Measurements from ENCODE around the gene C1orf146.
"Not testable (repeated sequence)": the region's sequence is repeated elsewhere in the genome, so short reads cannot be mapped to it uniquely, and the experiment has no call there.

The C1orf146 gene

DNA sequence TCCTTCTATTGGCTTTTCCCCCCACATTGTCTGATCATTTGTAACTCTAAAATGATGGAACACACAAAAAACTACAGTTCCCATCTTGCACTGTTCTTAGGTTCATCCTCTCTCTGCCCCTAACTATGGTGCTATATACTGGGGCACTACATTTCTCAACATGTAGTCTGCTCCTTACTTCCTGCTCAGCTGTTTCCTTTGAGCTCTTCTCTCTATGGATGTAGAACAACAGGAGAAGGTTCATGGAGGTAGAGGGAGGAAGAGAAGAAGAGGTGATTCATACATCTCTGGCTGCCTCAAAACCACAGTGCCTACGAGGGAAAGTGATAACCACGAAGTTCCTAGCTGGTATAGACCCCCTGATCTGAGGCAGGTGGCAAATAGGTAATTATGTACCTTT is 7.0 kb upstream of the C1orf146 start:
- Histone ChIP-seq H3K4me1 (ENCODE audit: control insufficient read depth, insufficient read depth, low read length) (no peaks in the 10 kb centered on the region), H3K4me3 (ENCODE audit: low read length in 2 of 2) (no peak overlapping the region), H3K9me3 (ENCODE audit: control insufficient read depth in 2 of 2, low read length in 2 of 2) (no peaks in the 10 kb centered on the region), H3K27ac (ENCODE audit: low read length) (no peak overlapping the region), H3K27me3 (ENCODE audit: control insufficient read depth in 1 of 2, insufficient read depth in 2 of 2, low read length in 2 of 2) (no peaks in the 10 kb centered on the region), H3K36me3 (ENCODE audit: control insufficient read depth in 2 of 2, insufficient read depth in 2 of 2, low read length in 2 of 2) (no peaks in the 10 kb centered on the region), H3K9ac (ENCODE audit: low read length in 2 of 2) (no peak overlapping the region)

DNA sequence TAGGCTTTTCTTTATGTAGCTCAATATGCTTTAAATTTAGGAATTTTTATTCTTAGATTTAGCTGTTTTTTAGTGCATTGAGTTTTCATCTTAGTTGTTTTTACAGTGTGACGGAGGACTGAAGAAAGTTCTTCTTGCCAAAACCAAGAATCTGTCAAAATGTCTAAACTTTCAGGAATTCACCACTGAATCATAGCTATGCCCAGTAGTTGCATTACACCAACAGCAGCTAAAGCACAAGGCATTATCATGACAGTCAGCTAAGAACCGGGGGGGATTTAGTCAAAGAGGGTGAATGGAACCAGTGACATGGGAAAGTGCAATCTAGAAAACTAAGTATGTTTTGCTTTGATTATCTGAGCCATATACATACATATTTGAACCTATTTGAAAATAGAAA is 6.5 kb upstream of the C1orf146 start:
- Histone ChIP-seq H3K9ac (ENCODE audit: low read length in 2 of 2) (no peak overlapping the region), H3K4me1 (ENCODE audit: control insufficient read depth, insufficient read depth, low read length) (no peaks in the 10 kb centered on the region), H3K27me3 (ENCODE audit: control insufficient read depth in 1 of 2, insufficient read depth in 2 of 2, low read length in 2 of 2) (no peaks in the 10 kb centered on the region), H3K9me3 (ENCODE audit: control insufficient read depth in 2 of 2, low read length in 2 of 2) (no peaks in the 10 kb centered on the region), H3K27ac (ENCODE audit: low read length) (no peak overlapping the region), H3K4me3 (ENCODE audit: low read length in 2 of 2) (no peak overlapping the region), H3K36me3 (ENCODE audit: control insufficient read depth in 2 of 2, insufficient read depth in 2 of 2, low read length in 2 of 2) (no peaks in the 10 kb centered on the region)

DNA sequence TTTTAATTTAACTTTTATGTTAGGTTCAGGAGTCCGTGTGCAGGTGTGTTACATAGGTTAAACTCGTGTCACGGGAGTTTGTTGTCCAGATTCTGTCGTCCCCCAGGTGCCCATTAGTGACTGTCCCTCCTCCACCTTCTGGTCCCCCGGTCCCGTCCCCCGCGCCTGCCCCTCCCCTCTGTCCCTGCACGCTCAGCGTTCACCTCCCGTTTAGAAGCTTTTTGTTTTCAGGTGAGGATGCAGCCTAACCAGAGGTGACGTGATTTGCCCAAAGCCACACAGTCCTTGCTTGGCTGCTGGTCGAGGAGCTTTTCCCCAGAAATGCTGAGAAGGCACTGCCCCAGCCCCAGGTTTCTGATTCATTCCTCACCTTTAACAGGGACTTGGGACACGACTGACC is 844 bp downstream of the C1orf146 start:
- no peak overlapping the region for H3K27ac ChIP-seq (ENCODE audit: low read length)
- no peaks in the 10 kb centered on the region for H3K36me3 ChIP-seq (ENCODE audit: control insufficient read depth in 2 of 2, insufficient read depth in 2 of 2, low read length in 2 of 2)
- H3K27me3 ChIP-seq (ENCODE audit: control insufficient read depth in 1 of 2, insufficient read depth in 2 of 2, low read length in 2 of 2): no peaks in the 10 kb centered on the region
- H3K9ac ChIP-seq (ENCODE audit: low read length in 2 of 2): no peak overlapping the region
- no peaks in the 10 kb centered on the region for H3K4me1 ChIP-seq (ENCODE audit: control insufficient read depth, insufficient read depth, low read length)
- no peaks in the 10 kb centered on the region for H3K9me3 ChIP-seq (ENCODE audit: control insufficient read depth in 2 of 2, low read length in 2 of 2)
- H3K4me3 ChIP-seq (ENCODE audit: low read length in 2 of 2): no peak overlapping the region

DNA sequence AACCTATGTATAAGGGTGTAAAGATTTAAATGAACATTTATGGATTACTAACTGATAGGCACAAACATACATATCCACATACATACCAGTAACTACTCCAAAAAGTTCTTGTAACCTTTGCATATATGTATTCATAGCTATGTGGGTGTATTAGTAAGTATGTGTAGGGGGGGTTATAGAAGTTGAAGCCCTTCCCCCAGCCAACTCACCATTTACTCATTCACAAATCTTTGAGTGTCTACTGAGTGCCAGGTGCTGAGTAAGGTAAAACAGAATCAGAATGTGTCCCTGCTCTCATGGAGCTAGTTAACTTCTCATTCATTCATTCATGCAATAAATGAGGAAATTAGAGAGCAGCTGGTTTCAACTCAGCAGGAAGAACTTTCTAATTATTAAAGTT is 1.3 kb downstream of the C1orf146 start:
- Histone ChIP-seq H3K27me3 (ENCODE audit: control insufficient read depth in 1 of 2, insufficient read depth in 2 of 2, low read length in 2 of 2) (no peaks in the 10 kb centered on the region), H3K9ac (ENCODE audit: low read length in 2 of 2) (no peak overlapping the region), H3K4me1 (ENCODE audit: control insufficient read depth, insufficient read depth, low read length) (no peaks in the 10 kb centered on the region), H3K9me3 (ENCODE audit: control insufficient read depth in 2 of 2, low read length in 2 of 2) (no peaks in the 10 kb centered on the region), H3K4me3 (ENCODE audit: low read length in 2 of 2) (no peak overlapping the region), H3K36me3 (ENCODE audit: control insufficient read depth in 2 of 2, insufficient read depth in 2 of 2, low read length in 2 of 2) (no peaks in the 10 kb centered on the region), H3K27ac (ENCODE audit: low read length) (no peak overlapping the region)

DNA sequence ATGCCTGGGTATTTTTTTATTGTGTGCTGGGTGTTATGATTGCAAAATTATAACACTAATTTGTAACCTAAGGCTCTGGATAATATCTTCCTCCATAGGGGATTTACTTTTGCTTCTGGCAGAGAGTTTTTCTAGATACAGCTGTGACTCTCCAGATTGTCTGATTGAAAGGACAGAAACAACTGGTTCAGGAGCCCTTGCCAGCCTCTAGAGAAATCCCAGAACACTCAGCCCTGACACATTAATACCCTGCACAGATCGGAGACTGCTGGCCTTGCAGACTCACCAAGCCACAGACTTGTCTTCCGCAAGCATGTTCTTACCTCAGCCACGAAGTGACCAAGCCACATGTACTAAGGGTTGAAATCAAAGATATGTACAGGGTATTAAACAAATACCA is 10.7 kb downstream of the C1orf146 start:
- Histone ChIP-seq H3K9ac (ENCODE audit: low read length in 2 of 2) (no peak overlapping the region), H3K27me3 (ENCODE audit: control insufficient read depth in 1 of 2, insufficient read depth in 2 of 2, low read length in 2 of 2) (no peaks in the 10 kb centered on the region), H3K4me3 (ENCODE audit: low read length in 2 of 2) (no peak overlapping the region), H3K27ac (ENCODE audit: low read length) (no peak overlapping the region), H3K36me3 (ENCODE audit: control insufficient read depth in 2 of 2, insufficient read depth in 2 of 2, low read length in 2 of 2) (no peaks in the 10 kb centered on the region), H3K9me3 (ENCODE audit: control insufficient read depth in 2 of 2, low read length in 2 of 2) (no peaks in the 10 kb centered on the region), H3K4me1 (ENCODE audit: control insufficient read depth, insufficient read depth, low read length) (no peaks in the 10 kb centered on the region)

DNA sequence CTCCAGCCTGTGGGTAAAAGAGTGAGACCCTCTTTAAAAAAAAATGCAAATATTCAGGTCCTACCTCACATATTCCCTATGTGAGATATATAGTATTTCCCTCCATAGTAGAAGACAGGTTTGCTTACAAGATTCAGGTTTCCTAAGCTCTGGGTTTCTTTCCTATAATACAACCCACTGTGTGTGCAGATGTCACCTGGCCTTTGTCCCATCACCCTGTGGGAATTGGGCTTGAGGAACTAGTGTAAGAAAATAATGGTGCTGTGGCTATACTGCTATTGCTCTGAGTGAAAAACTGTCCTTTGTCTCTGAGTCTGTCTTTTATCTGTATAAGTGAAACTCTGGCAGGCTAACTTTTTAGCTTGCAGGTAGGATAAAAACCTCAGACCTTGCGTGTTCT is 13.0 kb downstream of the C1orf146 start:
- H3K27ac ChIP-seq (ENCODE audit: low read length): no peak overlapping the region
- no peaks in the 10 kb centered on the region for H3K9me3 ChIP-seq (ENCODE audit: control insufficient read depth in 2 of 2, low read length in 2 of 2)
- H3K4me1 ChIP-seq (ENCODE audit: control insufficient read depth, insufficient read depth, low read length): no peaks in the 10 kb centered on the region
- H3K27me3 ChIP-seq (ENCODE audit: control insufficient read depth in 1 of 2, insufficient read depth in 2 of 2, low read length in 2 of 2): no peaks in the 10 kb centered on the region
- H3K9ac ChIP-seq (ENCODE audit: low read length in 2 of 2): no peak overlapping the region
- no peaks in the 10 kb centered on the region for H3K36me3 ChIP-seq (ENCODE audit: control insufficient read depth in 2 of 2, insufficient read depth in 2 of 2, low read length in 2 of 2)
- H3K4me3 ChIP-seq (ENCODE audit: low read length in 2 of 2): no peak overlapping the region

DNA sequence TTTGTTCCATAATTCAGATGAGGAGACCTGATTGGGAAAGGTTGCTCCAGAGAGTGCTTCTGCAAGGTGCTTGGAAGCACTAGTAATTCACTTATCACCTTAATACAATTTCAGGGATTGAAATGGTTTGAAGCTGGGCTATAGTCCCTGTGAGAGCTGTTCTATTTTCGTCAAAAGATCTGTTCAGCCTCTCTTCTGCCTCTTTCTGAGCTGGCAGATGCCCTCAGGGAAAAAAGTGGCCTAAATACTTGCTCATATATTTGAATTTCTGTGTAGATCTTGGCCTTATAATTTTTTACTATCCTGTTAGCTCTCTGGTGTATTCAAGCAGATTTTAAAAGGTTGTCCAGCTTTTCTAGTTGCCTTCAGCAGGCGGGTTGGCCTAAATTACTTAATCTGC is 22.3 kb downstream of the C1orf146 start:
- Histone ChIP-seq H3K4me3 (ENCODE audit: low read length in 2 of 2) (no peak overlapping the region), H3K36me3 (ENCODE audit: control insufficient read depth in 2 of 2, insufficient read depth in 2 of 2, low read length in 2 of 2) (no peaks in the 10 kb centered on the region), H3K4me1 (ENCODE audit: control insufficient read depth, insufficient read depth, low read length) (no peaks in the 10 kb centered on the region), H3K27ac (ENCODE audit: low read length) (no peak overlapping the region), H3K27me3 (ENCODE audit: control insufficient read depth in 1 of 2, insufficient read depth in 2 of 2, low read length in 2 of 2) (no peaks in the 10 kb centered on the region), H3K9ac (ENCODE audit: low read length in 2 of 2) (no peak overlapping the region), H3K9me3 (ENCODE audit: control insufficient read depth in 2 of 2, low read length in 2 of 2) (no peaks in the 10 kb centered on the region)

DNA sequence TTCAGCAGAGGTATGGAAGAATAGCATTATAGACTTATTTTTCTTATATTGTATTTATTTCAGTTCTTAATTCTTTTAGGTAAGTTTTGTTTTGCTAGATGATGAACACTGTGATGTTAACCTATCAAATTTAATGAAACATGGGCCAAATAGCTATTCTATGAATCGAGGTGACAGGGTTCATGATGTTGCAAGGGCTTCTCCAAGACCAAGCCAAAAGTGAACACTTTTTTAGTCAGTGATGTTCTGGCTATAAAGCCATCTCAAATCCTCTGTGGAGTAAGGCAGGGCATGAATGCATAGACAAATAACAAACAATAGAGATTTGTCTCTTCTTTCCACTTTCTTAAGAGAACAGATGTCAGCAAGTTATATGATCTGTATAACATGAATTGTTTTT is 26.7 kb downstream of the C1orf146 start:
- Histone ChIP-seq H3K4me1 (ENCODE audit: control insufficient read depth, insufficient read depth, low read length) (no peaks in the 10 kb centered on the region), H3K36me3 (ENCODE audit: control insufficient read depth in 2 of 2, insufficient read depth in 2 of 2, low read length in 2 of 2) (peaks cover 5% of the 10 kb centered on the region in 2 donors), H3K9ac (ENCODE audit: low read length in 2 of 2) (no peak overlapping the region), H3K9me3 (ENCODE audit: control insufficient read depth in 2 of 2, low read length in 2 of 2) (no peaks in the 10 kb centered on the region), H3K27me3 (ENCODE audit: control insufficient read depth in 1 of 2, insufficient read depth in 2 of 2, low read length in 2 of 2) (no peaks in the 10 kb centered on the region), H3K27ac (ENCODE audit: low read length) (no peak overlapping the region), H3K4me3 (ENCODE audit: low read length in 2 of 2) (no peak overlapping the region)

DNA sequence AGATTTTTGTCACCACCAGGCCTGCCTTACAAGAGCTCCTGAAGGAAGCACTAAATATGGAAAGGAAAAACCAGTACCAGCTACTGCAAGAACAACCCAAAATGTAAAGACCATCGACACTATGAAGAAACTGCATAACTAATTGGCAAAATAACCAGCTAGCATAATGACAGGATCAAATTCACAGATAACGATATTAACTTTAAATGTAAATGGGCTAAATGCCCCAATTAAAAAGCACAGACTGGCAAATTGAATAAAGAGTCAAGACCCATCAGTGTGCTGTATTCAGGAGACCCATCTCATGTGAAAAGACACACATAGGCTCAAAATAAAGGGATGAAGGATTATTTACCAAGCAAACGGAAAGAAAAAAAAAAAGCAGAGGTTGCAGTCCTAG is 37.0 kb downstream of the C1orf146 start:
- not testable (repeated sequence) for H3K4me3 ChIP-seq (ENCODE audit: low read length in 2 of 2); H3K27ac ChIP-seq (ENCODE audit: low read length); H3K9me3 ChIP-seq (ENCODE audit: control insufficient read depth in 2 of 2, low read length in 2 of 2); H3K4me1 ChIP-seq (ENCODE audit: control insufficient read depth, insufficient read depth, low read length); H3K9ac ChIP-seq (ENCODE audit: low read length in 2 of 2); H3K36me3 ChIP-seq (ENCODE audit: control insufficient read depth in 2 of 2, insufficient read depth in 2 of 2, low read length in 2 of 2); H3K27me3 ChIP-seq (ENCODE audit: control insufficient read depth in 1 of 2, insufficient read depth in 2 of 2, low read length in 2 of 2)

DNA sequence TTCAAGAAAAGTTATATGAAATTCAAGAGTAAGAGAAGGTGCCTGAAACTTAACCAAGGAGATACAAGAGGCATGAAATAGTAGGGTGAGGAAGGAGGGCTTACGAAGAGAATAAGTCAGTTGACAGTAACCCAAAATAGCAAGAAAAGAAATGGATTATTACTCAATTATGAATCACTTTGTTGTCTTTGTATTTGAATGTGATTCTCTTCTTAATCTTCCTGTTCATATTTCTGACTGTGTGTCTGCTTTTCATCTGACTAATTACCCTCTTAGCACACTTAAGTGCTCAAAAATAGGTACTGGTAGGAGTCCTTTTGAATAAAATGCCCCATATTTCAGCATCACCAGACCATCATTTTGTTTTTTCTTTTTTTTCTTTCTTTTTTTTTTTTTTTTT is 41.6 kb downstream of the C1orf146 start:
- H3K4me1 ChIP-seq (ENCODE audit: control insufficient read depth, insufficient read depth, low read length): no peaks in the 10 kb centered on the region
- no peak overlapping the region for H3K27ac ChIP-seq (ENCODE audit: low read length)
- no peaks in the 10 kb centered on the region for H3K27me3 ChIP-seq (ENCODE audit: control insufficient read depth in 1 of 2, insufficient read depth in 2 of 2, low read length in 2 of 2)
- H3K36me3 ChIP-seq (ENCODE audit: control insufficient read depth in 2 of 2, insufficient read depth in 2 of 2, low read length in 2 of 2): peaks cover 4 to 9% of the 10 kb centered on the region in 2 donors
- H3K9ac ChIP-seq (ENCODE audit: low read length in 2 of 2): no peak overlapping the region
- no peak overlapping the region for H3K4me3 ChIP-seq (ENCODE audit: low read length in 2 of 2)
- H3K9me3 ChIP-seq (ENCODE audit: control insufficient read depth in 2 of 2, low read length in 2 of 2): no peaks in the 10 kb centered on the region

DNA sequence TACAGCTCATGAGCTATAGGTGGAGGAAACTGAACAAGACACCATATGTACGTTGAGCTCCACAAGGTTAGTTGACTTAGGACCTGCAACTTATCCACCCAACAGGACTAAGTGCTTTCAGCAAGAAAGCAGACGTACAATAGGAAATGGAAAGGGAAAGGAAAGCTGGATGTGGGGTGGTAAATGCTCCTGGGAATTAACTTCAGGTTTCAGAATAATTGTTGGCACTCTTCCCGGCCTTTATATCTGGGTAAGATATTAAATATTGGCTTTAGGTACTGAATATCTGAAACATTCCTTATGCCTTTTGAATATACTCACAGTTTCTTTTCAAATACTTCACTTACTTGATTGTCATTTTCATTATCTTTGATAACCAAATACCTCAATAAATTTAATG is 44.8 kb downstream of the C1orf146 start:
- no peaks in the 10 kb centered on the region for H3K4me1 ChIP-seq (ENCODE audit: control insufficient read depth, insufficient read depth, low read length)
- H3K27ac ChIP-seq (ENCODE audit: low read length): no peak overlapping the region
- peaks cover 9 to 10% of the 10 kb centered on the region in 2 donors for H3K36me3 ChIP-seq (ENCODE audit: control insufficient read depth in 2 of 2, insufficient read depth in 2 of 2, low read length in 2 of 2)
- H3K9ac ChIP-seq (ENCODE audit: low read length in 2 of 2): no peak overlapping the region
- H3K9me3 ChIP-seq (ENCODE audit: control insufficient read depth in 2 of 2, low read length in 2 of 2): no peaks in the 10 kb centered on the region
- no peaks in the 10 kb centered on the region for H3K27me3 ChIP-seq (ENCODE audit: control insufficient read depth in 1 of 2, insufficient read depth in 2 of 2, low read length in 2 of 2)
- H3K4me3 ChIP-seq (ENCODE audit: low read length in 2 of 2): no peak overlapping the region

DNA sequence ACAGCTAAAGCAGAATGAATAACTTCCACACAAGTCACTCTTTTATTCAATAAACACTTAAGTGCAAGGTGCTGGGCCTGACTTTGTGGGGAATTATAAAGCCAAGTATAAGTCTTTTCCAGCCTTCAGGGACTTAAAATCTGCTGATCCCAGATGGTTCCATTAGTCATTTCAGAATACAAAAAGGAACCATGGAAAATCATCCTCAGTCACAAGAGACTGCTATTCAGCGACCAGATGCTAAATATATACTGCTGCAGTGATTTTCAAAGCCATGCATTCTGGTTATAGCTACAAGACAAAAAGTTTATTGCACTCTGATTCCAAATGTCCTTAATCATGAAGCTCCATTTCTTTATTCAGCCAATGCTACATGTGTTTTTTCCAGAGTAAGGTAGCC is 55.3 kb downstream of the C1orf146 start:
- Histone ChIP-seq H3K27me3 (ENCODE audit: control insufficient read depth in 1 of 2, insufficient read depth in 2 of 2, low read length in 2 of 2) (no peaks in the 10 kb centered on the region), H3K36me3 (ENCODE audit: control insufficient read depth in 2 of 2, insufficient read depth in 2 of 2, low read length in 2 of 2) (peaks cover 0 to 6% of the 10 kb centered on the region in 2 donors), H3K9me3 (ENCODE audit: control insufficient read depth in 2 of 2, low read length in 2 of 2) (no peaks in the 10 kb centered on the region), H3K4me1 (ENCODE audit: control insufficient read depth, insufficient read depth, low read length) (no peaks in the 10 kb centered on the region), H3K4me3 (ENCODE audit: low read length in 2 of 2) (no peak overlapping the region), H3K27ac (ENCODE audit: low read length) (no peak overlapping the region), H3K9ac (ENCODE audit: low read length in 2 of 2) (no peak overlapping the region)
